Left ventricle myocardium inferior (tissue), 1 donor: ENCODE measurements around the gene MAP3K15. TPM values are rescaled to one million over a fixed set of nuclear protein-coding genes. Genes with fewer than 3 reads are reported as not detected.

ENCODE experiments used
- DNase-seq: peaks from one replicate; pipeline ENCODE4 v3.0.0-alpha.2; 2020
- H3K27ac ChIP-seq: fragments of 200-600 bp; replicated peaks from 2 replicates; pipeline ENCODE4 v1.8.0; 2021
- H3K27me3 ChIP-seq: fragments of 200-600 bp; 2 replicates; pipeline ENCODE4 v1.8.0; 2021; ENCODE audit warnings: low read depth
- H3K36me3 ChIP-seq: fragments of 200-600 bp; 2 replicates; pipeline ENCODE4 v1.8.0; 2021
- H3K4me1 ChIP-seq: fragments of 200-600 bp; 2 replicates; pipeline ENCODE4 v1.8.0; 2021
- H3K4me3 ChIP-seq: fragments of 200-600 bp; 2 replicates; pipeline ENCODE4 v1.8.0; 2021; ENCODE audit warnings: mild to moderate bottlenecking, moderate library complexity
- H3K9me3 ChIP-seq: fragments of 200-600 bp; replicated peaks from 2 replicates; pipeline ENCODE4 v1.8.0; 2021
- intact Hi-C: fragments of 100-400 bp; cut with micrococcal nuclease; formaldehyde crosslinking; loops from one replicate; pipeline ENCODE4 v1.11.0; 2022
- total RNA-seq: library from RNA; stranded (reverse); fragmentation: NEBNext Ultra II Directional; extraction: Animal tissue kit (Norgen Biotek cat#: 25700); gene quantifications from one replicate; pipeline ENCODE4 v1.2.1, GENCODE V29; 2021
- TF ChIP-seq, protein P1 (sequence below): fragments of 200-600 bp; IDR thresholded peaks from 2 replicates; pipeline ENCODE4 v1.8.0; 2021; ENCODE audit warnings: antibody characterized with exemption, mild to moderate bottlenecking, borderline replicate concordance
- donor health status: DM: no; HTN: yes; CAD: no; lungs with severe emphysema.

Gene MAP3K15
- total RNA-seq, 1 donor from 2014 or later: not detected

- Histone ChIP-seq H3K36me3 (no peaks in the 10 kb centered on the region), H3K4me3 (no peak overlapping the region), H3K9me3 (no peaks in the 10 kb centered on the region), H3K27ac (no peak overlapping the region), H3K4me1 (no peaks in the 10 kb centered on the region), H3K27me3 (no peaks in the 10 kb centered on the region)
- DNase-seq: no peak
- intact Hi-C loops: no loop called here
- TF ChIP-seq, protein P1, sequence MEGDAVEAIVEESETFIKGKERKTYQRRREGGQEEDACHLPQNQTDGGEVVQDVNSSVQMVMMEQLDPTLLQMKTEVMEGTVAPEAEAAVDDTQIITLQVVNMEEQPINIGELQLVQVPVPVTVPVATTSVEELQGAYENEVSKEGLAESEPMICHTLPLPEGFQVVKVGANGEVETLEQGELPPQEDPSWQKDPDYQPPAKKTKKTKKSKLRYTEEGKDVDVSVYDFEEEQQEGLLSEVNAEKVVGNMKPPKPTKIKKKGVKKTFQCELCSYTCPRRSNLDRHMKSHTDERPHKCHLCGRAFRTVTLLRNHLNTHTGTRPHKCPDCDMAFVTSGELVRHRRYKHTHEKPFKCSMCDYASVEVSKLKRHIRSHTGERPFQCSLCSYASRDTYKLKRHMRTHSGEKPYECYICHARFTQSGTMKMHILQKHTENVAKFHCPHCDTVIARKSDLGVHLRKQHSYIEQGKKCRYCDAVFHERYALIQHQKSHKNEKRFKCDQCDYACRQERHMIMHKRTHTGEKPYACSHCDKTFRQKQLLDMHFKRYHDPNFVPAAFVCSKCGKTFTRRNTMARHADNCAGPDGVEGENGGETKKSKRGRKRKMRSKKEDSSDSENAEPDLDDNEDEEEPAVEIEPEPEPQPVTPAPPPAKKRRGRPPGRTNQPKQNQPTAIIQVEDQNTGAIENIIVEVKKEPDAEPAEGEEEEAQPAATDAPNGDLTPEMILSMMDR: no peak
Observed at GRCh38 chrX:19557822-19558221, 42.5 kb upstream of the MAP3K15 start.

DNA sequence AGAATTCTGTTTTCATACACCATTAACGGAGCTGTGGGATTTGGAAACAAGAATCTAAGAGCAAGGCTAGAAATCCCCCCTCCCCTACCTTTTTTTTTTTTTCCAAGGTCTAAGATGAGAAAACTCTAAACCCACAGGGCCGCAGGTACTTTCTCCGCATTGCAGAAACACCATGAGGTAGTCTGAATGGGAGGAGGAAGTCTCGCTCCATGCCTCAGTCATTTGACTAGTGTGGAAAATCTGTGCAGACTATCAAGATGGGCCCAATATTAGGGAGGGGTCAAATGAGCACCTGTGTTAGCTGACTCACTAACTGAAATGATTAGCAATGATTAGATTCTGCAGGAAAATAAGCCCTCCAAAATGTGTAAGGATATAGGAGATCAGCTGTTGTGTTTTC lies 40.9 kb upstream of the MAP3K15 start:
- no peaks in the 10 kb centered on the region for H3K27me3 ChIP-seq
- no peaks in the 10 kb centered on the region for H3K4me1 ChIP-seq
- no peak for DNase-seq
- H3K27ac ChIP-seq: no peak overlapping the region
- H3K36me3 ChIP-seq: no peaks in the 10 kb centered on the region
- H3K4me3 ChIP-seq: no peak overlapping the region
- H3K9me3 ChIP-seq: no peaks in the 10 kb centered on the region
- TF ChIP-seq, protein P1: no peak
- intact Hi-C loops: no loop called here

GRCh38 chrX:19555683-19556082 lies 40.4 kb upstream of the MAP3K15 start:
- TF ChIP-seq, protein P1: no peak
- intact Hi-C loops: no loop called here
- Histone ChIP-seq H3K4me3 (no peak overlapping the region), H3K4me1 (no peaks in the 10 kb centered on the region), H3K9me3 (no peaks in the 10 kb centered on the region), H3K27ac (no peak overlapping the region), H3K27me3 (no peaks in the 10 kb centered on the region), H3K36me3 (no peaks in the 10 kb centered on the region)
- DNase-seq: no peak

- Histone ChIP-seq H3K27me3 (no peaks in the 10 kb centered on the region), H3K4me1 (no peaks in the 10 kb centered on the region), H3K4me3 (no peak overlapping the region), H3K27ac (no peak overlapping the region), H3K9me3 (no peaks in the 10 kb centered on the region), H3K36me3 (peaks cover 2% of the 10 kb centered on the region)
- TF ChIP-seq, protein P1: no peak
- intact Hi-C loops: no loop called here
- no peak for DNase-seq
Observed at GRCh38 chrX:19555236-19555635, 39.9 kb upstream of the MAP3K15 start.

DNA sequence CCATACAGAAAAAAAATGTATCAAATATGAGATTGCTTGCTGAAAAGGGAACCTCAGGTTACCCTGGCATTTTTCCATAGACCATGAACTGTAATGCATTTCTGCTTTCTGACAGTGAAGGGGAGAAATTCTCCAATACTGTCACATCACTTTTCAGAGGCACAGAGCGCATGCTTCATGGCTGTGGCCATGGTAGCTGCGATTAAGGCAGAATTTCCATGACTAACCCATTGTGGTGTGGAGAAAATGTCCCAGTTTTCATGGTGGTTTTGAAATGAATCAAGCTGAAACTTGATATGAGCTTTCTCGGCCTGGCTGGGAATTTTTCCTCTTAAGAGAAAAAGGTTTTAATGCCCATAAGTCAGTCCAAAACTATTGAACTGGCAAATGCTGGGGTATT lies 39.5 kb upstream of the MAP3K15 start:
- intact Hi-C loops: no loop called here
- Histone ChIP-seq H3K27ac (no peak overlapping the region), H3K27me3 (no peaks in the 10 kb centered on the region), H3K9me3 (no peaks in the 10 kb centered on the region), H3K4me3 (no peak overlapping the region), H3K4me1 (no peaks in the 10 kb centered on the region), H3K36me3 (peaks cover 7% of the 10 kb centered on the region)
- no peak for DNase-seq
- TF ChIP-seq, protein P1: no peak

- Histone ChIP-seq H3K4me3 (no peak overlapping the region), H3K27ac (no peak overlapping the region), H3K9me3 (no peaks in the 10 kb centered on the region), H3K36me3 (peaks cover 23% of the 10 kb centered on the region), H3K4me1 (no peaks in the 10 kb centered on the region), H3K27me3 (no peaks in the 10 kb centered on the region)
- DNase-seq: no peak
- TF ChIP-seq, protein P1: no peak
- intact Hi-C loops: no loop called here
Observed at GRCh38 chrX:19552793-19553192, 37.5 kb upstream of the MAP3K15 start.
